ENCODE measurements around the gene SSTR5.

- TF ChIP-seq CTCF (IDR thresholded peaks at IDR 0.05; ENCODE audit: low read depth, low read length, missing input control) (no peak), TAF1 (conservative IDR thresholded peaks at IDR 0.05) (no peak), EGR1 (IDR thresholded peaks at IDR 0.05; ENCODE audit: low read depth in 2 of 2) (no peak), FOXA1 (IDR thresholded peaks at IDR 0.05) (no peak), YY1 (IDR thresholded peaks at IDR 0.05) (no peak), SP1 (IDR thresholded peaks at IDR 0.05) (no peak), GABPA (IDR thresholded peaks at IDR 0.05 in 1 of 2, conservative IDR thresholded peaks at IDR 0.05 in 1 of 2) (no peak), JUND (IDR thresholded peaks at IDR 0.05) (no peak), MAX (IDR thresholded peaks at IDR 0.05) (no peak)
- TF ChIP-seq, protein P1, sequence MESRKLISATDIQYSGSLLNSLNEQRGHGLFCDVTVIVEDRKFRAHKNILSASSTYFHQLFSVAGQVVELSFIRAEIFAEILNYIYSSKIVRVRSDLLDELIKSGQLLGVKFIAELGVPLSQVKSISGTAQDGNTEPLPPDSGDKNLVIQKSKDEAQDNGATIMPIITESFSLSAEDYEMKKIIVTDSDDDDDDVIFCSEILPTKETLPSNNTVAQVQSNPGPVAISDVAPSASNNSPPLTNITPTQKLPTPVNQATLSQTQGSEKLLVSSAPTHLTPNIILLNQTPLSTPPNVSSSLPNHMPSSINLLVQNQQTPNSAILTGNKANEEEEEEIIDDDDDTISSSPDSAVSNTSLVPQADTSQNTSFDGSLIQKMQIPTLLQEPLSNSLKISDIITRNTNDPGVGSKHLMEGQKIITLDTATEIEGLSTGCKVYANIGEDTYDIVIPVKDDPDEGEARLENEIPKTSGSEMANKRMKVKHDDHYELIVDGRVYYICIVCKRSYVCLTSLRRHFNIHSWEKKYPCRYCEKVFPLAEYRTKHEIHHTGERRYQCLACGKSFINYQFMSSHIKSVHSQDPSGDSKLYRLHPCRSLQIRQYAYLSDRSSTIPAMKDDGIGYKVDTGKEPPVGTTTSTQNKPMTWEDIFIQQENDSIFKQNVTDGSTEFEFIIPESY (IDR thresholded peaks at IDR 0.05): no peak
These were observed 43.3 kb upstream of the SSTR5 start for GRCh38 chr16:1029259-1029545.

Data from liver (tissue), 3 donors.